AG04450 (cell line): ENCODE results near the gene RPS6KL1. TPM values are rescaled to one million over a fixed set of nuclear protein-coding genes. Genes with fewer than 3 reads are reported as not detected.
A peak's percentile ranks its signal among the peaks of the same experiment; 100 is the strongest.

ENCODE experiments used
- CTCF ChIA-PET: fragments of 300-600, 350-600 bp; formaldehyde crosslinking; extraction: SDS; loops from one replicate; lab custom pipeline; 2022; ENCODE audit warnings: antibody characterized with exemption, inconsistent platforms; lab: Charles Lee
- POLR2A ChIA-PET: fragments of 350-600 bp; formaldehyde crosslinking; extraction: SDS; loops from one replicate; lab custom pipeline; 2021; ENCODE audit warnings: antibody characterized with exemption, inconsistent platforms; lab: Yijun Ruan, JAX
- DNase-seq: peaks from one replicate; pipeline ENCODE4 v3.0.0-alpha.2; 2011; ENCODE audit warnings: low read depth, low spot score
- H3K27ac ChIP-seq: one replicate; pipeline ENCODE4 v1.5.1; 2012; ENCODE audit warnings: low read depth, low read length, control low read depth
- H3K27me3 ChIP-seq: one replicate; pipeline ENCODE4 v1.6.0; 2012; ENCODE audit warnings: low read length; ENCODE audit not compliant: control insufficient read depth, insufficient read depth
- H3K4me3 ChIP-seq: 2 replicates; pipeline ENCODE4 v1.5.1; 2011; ENCODE audit warnings: mild to moderate bottlenecking, low read depth, low read length, control low read depth
- H3K9me3 ChIP-seq: 2 replicates; pipeline ENCODE4 v1.5.1; 2012; ENCODE audit warnings: low read length; ENCODE audit not compliant: control insufficient read depth, insufficient read depth
- polyA minus RNA-seq: library from RNA; depleted of rRNA, polyadenylated mRNA; stranded (reverse); fragments of >200 nt; gene quantifications from 2 replicates; pipeline ENCODE4 v1.2.3, GENCODE V29; 2011; rRNA and poly(A)+ RNA removed
- polyA plus RNA-seq: library from polyadenylated mRNA; depleted of rRNA; stranded (reverse); fragments of >200 nt; gene quantifications from 2 replicates; pipeline ENCODE4 v1.2.3, GENCODE V29; 2011; rRNA removed
- TF ChIP-seq, protein P1 (sequence below): IDR thresholded peaks from 2 replicates; pipeline ENCODE4 v1.5.1; 2011; ENCODE audit warnings: low read depth, low read length, control low read depth, inconsistent platforms

The RPS6KL1 gene, protein sequence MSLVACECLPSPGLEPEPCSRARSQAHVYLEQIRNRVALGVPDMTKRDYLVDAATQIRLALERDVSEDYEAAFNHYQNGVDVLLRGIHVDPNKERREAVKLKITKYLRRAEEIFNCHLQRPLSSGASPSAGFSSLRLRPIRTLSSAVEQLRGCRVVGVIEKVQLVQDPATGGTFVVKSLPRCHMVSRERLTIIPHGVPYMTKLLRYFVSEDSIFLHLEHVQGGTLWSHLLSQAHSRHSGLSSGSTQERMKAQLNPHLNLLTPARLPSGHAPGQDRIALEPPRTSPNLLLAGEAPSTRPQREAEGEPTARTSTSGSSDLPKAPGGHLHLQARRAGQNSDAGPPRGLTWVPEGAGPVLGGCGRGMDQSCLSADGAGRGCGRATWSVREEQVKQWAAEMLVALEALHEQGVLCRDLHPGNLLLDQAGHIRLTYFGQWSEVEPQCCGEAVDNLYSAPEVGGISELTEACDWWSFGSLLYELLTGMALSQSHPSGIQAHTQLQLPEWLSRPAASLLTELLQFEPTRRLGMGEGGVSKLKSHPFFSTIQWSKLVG
- polyA plus RNA-seq: 0.37 and 0.64 TPM in 2 replicates
- polyA minus RNA-seq: 0.60 and 1.9 TPM in 2 replicates

DNA sequence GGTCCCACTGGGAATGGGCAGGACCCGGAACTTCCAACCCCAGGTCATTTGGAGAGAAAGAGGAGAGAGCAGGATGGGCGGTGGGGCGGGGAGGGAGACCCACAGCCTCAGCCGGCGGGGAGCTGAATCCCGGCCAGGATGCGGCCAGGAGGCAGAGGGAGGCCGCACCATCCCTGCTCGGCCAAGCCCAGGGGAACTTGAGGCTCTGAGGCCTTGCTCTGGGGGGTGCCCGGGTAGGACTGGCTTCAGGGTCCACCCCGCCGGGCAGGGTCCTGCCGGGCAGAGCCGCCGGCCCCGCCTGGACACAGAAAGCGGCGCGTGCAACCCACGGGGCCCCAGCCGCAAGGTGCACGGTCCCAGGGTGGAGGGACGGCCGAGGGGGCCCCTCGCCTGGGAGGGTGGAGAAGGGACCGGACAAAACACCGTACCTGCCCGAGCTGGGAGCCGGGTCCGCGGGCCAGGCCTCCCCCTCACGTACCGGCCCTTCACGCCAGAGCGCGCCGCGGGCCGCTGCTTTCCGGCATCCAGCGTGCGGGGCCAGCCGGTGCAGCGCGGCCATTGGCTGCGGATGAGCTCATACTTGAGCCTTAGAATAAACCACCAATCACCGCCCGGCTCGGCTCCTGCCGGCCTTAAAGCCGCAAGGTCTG is at the start of gene RPS6KL1:
RPS6KL1 (minus strand) TSS at position 509 of the 650 bp plus-strand sequence. CDS start 1,719 bp downstream, outside the sequence.
- CTCF ChIA-PET: interaction anchor here (1.0 to 3.4 kb wide), 5 partner anchors 17 to 166 kb away, joined by 4 to 25 read pairs (median 8); no protein-coding TSS in a partner anchor
- TF ChIP-seq, protein P1, sequence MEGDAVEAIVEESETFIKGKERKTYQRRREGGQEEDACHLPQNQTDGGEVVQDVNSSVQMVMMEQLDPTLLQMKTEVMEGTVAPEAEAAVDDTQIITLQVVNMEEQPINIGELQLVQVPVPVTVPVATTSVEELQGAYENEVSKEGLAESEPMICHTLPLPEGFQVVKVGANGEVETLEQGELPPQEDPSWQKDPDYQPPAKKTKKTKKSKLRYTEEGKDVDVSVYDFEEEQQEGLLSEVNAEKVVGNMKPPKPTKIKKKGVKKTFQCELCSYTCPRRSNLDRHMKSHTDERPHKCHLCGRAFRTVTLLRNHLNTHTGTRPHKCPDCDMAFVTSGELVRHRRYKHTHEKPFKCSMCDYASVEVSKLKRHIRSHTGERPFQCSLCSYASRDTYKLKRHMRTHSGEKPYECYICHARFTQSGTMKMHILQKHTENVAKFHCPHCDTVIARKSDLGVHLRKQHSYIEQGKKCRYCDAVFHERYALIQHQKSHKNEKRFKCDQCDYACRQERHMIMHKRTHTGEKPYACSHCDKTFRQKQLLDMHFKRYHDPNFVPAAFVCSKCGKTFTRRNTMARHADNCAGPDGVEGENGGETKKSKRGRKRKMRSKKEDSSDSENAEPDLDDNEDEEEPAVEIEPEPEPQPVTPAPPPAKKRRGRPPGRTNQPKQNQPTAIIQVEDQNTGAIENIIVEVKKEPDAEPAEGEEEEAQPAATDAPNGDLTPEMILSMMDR: no peak
- peak within 1 kb of the TSS; percentile 55 for H3K4me3 ChIP-seq
- POLR2A ChIA-PET: interaction anchor here (0.5 to 0.8 kb wide), 3 partner anchors 18 to 129 kb away, joined by 3 to 7 read pairs (median 7); partner anchors contain the start of gene MLH3
- DNase-seq: peak; percentile 39
- peaks cover 2% of the 10 kb centered on the region for H3K27me3 ChIP-seq
- no peaks in the 10 kb centered on the region for H3K9me3 ChIP-seq
- H3K27ac ChIP-seq: no peak within 1 kb of the TSS

DNA sequence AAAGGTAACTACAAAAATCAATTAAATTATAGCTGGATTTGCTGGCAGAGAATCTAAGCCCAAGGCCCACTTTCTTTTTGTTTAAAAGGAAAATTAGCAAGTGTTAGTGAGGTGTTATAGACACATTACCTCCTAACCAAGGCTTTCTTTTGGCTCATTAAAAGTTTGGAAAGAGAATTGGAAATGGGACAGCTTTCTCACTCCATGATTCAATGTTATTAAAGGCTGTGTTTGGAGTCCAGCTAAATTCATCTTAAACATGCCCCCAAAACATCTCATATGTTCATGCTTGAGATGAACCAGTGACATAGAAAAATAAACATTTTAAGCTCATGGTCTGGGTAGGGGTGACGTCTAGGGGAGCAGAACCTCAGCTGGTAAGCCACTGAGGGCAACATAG is 45.8 kb upstream of the RPS6KL1 start:
- no peaks in the 10 kb centered on the region for H3K9me3 ChIP-seq
- ChIA-PET CTCF (interaction anchor here (1.0 to 1.3 kb wide), 2 partner anchors 22 to 120 kb away, joined by 3 read pairs; no protein-coding TSS in a partner anchor), POLR2A (no interaction called here)
- DNase-seq: no peak
- TF ChIP-seq, protein P1: no peak
- H3K27me3 ChIP-seq: peaks cover 7% of the 10 kb centered on the region
- no peak overlapping the region for H3K4me3 ChIP-seq
- no peak overlapping the region for H3K27ac ChIP-seq

DNA sequence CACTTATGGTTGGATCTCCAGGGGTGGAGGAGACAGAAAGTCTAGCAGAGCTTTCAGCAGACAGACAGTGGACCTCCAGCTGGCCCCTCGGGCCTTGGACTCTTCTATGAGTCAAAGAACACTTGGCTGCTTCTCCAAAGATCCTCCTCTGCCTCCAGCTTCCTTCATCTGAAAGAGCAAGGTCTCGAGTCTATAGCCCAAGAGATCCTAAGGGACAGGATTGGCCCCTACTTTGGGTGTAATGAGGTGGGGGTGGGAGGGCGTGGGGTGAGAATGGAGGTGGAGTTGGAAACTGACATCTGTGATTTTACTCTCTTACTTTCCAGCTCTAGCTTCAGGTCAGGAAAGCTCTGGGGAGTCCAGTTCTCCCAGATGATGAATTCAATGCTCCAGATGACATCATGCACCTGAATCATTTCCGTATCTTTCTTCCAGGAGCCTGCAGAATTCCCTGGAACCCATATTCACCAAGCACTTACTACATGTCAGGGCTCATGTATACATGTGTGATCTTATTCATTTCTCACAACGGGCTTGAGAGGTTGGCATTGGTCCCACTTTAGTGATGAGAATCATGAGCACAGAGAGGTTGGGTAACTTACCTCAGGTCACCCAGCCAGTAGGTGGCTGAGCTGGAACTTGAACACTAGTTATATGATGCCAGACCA is 42.6 kb upstream of the RPS6KL1 start:
- no peak overlapping the region for H3K4me3 ChIP-seq
- ChIA-PET CTCF (interaction anchor here (0.9 to 1.7 kb wide), 2 partner anchors 10 to 105 kb away, joined by 3 to 4 read pairs; partner anchors contain the start of gene PGF), POLR2A (interaction anchor here (0.6 to 0.7 kb wide), 2 partner anchors 53 to 97 kb away, joined by 4 to 5 read pairs; no protein-coding TSS in a partner anchor)
- H3K9me3 ChIP-seq: no peaks in the 10 kb centered on the region
- TF ChIP-seq, protein P1: no peak
- peaks cover 15% of the 10 kb centered on the region for H3K27me3 ChIP-seq
- peak overlapping the region; percentile 11 for H3K27ac ChIP-seq
- no peak for DNase-seq

DNA sequence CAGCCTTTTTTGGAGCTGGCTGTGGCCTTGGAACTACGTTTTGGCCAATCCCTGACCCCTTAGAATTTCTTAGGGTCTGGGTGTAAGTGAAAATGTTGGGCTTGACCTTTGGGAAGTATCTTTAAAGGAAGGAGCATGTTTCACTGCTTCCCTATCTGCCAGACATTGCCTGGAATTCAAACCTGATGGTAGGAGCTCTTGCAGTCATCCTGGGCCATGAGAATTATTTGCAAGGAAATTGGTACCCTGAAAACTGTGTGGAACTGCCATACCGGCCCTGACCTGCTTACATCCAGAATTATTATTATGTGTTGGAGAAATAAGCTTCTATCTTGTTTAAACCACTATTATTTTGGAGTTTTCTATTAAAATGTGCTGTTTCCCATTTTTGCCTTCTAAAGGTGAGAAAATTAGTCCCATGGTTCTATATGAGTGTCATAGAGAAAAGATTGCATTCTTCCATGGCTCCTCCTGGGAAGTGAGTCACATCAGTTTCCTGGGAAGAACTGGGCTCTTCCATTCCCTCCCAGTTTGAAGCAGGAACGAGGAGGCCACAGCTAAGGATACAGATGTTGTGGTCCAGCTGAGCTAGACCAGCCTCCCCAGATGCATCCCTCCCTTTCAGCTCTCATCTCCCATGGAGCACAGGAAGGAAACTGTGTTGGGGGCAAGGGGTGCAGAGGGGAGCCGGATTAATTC is 41.9 kb upstream of the RPS6KL1 start:
- POLR2A ChIA-PET: interaction anchor here (0.6 to 0.7 kb wide), 2 partner anchors 54 to 98 kb away, joined by 4 to 5 read pairs; no protein-coding TSS in a partner anchor
- TF ChIP-seq, protein P1: no peak
- no peak overlapping the region for H3K4me3 ChIP-seq
- no peak for DNase-seq
- H3K27ac ChIP-seq: no peak overlapping the region
- CTCF ChIA-PET: interaction anchor here (0.9 to 1.7 kb wide), 3 partner anchors 10 to 123 kb away, joined by 3 to 4 read pairs (median 3); partner anchors contain the start of gene PGF
- no peaks in the 10 kb centered on the region for H3K9me3 ChIP-seq
- H3K27me3 ChIP-seq: peaks cover 13% of the 10 kb centered on the region
